ENCODE data around the gene SPDYE2B.
"Not testable (repeated sequence)": the region's sequence is repeated elsewhere in the genome, so short reads cannot be mapped to it uniquely, and the experiment has no call there.

SPDYE2B gene

GRCh38 chr7:102649924-102650323, at the start of gene SPDYE2B:
Gene SPDYE2B, plus strand, starts transcription at chr7:102650319. Its CDS starts 2,030 bp downstream, at chr7:102652349.
- DNase-seq = not testable (repeated sequence)

- DNase-seq = not testable (repeated sequence)
These were observed 47.8 kb upstream of the SPDYE2B start for GRCh38 chr7:102602317-102602716.

- not testable (repeated sequence) for DNase-seq
These were observed 45.5 kb upstream of the SPDYE2B start for GRCh38 chr7:102604431-102605145.

GRCh38 chr7:102606848-102607247, 43.3 kb upstream of the SPDYE2B start:
- not testable (repeated sequence) for DNase-seq

GRCh38 chr7:102609734-102610133, 40.4 kb upstream of the SPDYE2B start:
- not testable (repeated sequence) for DNase-seq

- not testable (repeated sequence) for DNase-seq
These were observed 39.7 kb upstream of the SPDYE2B start for GRCh38 chr7:102610441-102610840.

GRCh38 chr7:102611013-102611674, 39.0 kb upstream of the SPDYE2B start:
- DNase-seq = not testable (repeated sequence)

- DNase-seq = not testable (repeated sequence)
These were observed 38.3 kb upstream of the SPDYE2B start for GRCh38 chr7:102611675-102612325.

GRCh38 chr7:102613575-102614345, 36.4 kb upstream of the SPDYE2B start:
- DNase-seq = not testable (repeated sequence)

- DNase-seq = not testable (repeated sequence)
These were observed 35.8 kb upstream of the SPDYE2B start for GRCh38 chr7:102614346-102614697.

GRCh38 chr7:102614873-102615272, 35.2 kb upstream of the SPDYE2B start:
- not testable (repeated sequence) for DNase-seq

GRCh38 chr7:102615930-102616329, 34.2 kb upstream of the SPDYE2B start:
- not testable (repeated sequence) for DNase-seq

GRCh38 chr7:102616507-102617125, 33.5 kb upstream of the SPDYE2B start, which contains the start of gene RASA4:
Gene RASA4, minus strand, starts transcription at chr7:102616756. Its CDS starts 67 bp downstream, at chr7:102616689.
- DNase-seq = not testable (repeated sequence)

GRCh38 chr7:102618122-102618521, 32.0 kb upstream of the SPDYE2B start:
- DNase-seq = not testable (repeated sequence)

GRCh38 chr7:102627271-102627904, 22.7 kb upstream of the SPDYE2B start:
- not testable (repeated sequence) for DNase-seq

- DNase-seq = not testable (repeated sequence)
These were observed 19.5 kb upstream of the SPDYE2B start for GRCh38 chr7:102630622-102631021.

- not testable (repeated sequence) for DNase-seq
These were observed 15.8 kb upstream of the SPDYE2B start for GRCh38 chr7:102634299-102634698.

GRCh38 chr7:102635354-102635753, 14.8 kb upstream of the SPDYE2B start:
- DNase-seq = not testable (repeated sequence)

GRCh38 chr7:102636956-102637355, 13.2 kb upstream of the SPDYE2B start:
- DNase-seq = not testable (repeated sequence)

GRCh38 chr7:102638848-102639247, 11.3 kb upstream of the SPDYE2B start:
- not testable (repeated sequence) for DNase-seq

- not testable (repeated sequence) for DNase-seq
These were observed 7.4 kb upstream of the SPDYE2B start, which contains the start of gene UPK3BL1 for GRCh38 chr7:102642691-102643090. Gene UPK3BL1, minus strand, starts transcription at chr7:102642791. Its CDS starts 50 bp downstream, at chr7:102642741.

All from NCI-H446 treated with DMSO at 0.1 percent for 48 hours (cell line).